Activated CD8-positive, alpha-beta memory T cell treated with anti-CD3 and anti-CD28 coated beads for 4 hours (primary cell): ENCODE measurements around the gene RIPOR2.
"Not testable (repeated sequence)": the region's sequence is repeated elsewhere in the genome, so short reads cannot be mapped to it uniquely, and the experiment has no call there.

ENCODE experiments used
- DNase-seq, 2 donors: peaks; one replicate each; pipeline ENCODE4 v3.0.0-alpha.2; 2020; ENCODE audit warnings: low read depth in 2 of 2

Gene RIPOR2

GRCh38 chr6:24925661-24926060, 10.1 kb downstream of the RIPOR2 start:
- no peak for DNase-seq

GRCh38 chr6:24924580-24925356, 11.0 kb downstream of the RIPOR2 start:
- DNase-seq, result no peak

GRCh38 chr6:24923885-24924401, 11.8 kb downstream of the RIPOR2 start:
- no peak for DNase-seq

DNA sequence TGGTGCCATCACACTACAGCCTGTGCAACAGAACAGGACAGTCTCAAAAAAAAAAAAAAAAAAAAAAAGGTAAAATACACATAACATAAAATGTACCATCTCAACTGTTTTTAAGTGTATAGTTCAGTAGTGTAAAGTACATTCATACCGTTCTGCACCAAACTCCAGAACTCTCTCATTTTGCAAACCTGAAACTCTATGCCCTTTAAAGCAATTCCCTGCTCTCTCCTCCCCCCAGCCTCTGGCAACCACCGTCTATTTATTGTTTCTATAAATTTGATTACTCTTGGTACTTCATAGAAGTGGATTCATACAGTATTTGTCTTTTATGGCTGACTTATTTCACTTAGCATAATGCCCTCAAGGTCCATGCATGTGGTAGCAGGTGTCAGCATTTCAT, 12.9 kb downstream of the RIPOR2 start:
- DNase-seq, result no peak

GRCh38 chr6:24922170-24922569, 13.6 kb downstream of the RIPOR2 start:
- DNase-seq, result no peak

DNA sequence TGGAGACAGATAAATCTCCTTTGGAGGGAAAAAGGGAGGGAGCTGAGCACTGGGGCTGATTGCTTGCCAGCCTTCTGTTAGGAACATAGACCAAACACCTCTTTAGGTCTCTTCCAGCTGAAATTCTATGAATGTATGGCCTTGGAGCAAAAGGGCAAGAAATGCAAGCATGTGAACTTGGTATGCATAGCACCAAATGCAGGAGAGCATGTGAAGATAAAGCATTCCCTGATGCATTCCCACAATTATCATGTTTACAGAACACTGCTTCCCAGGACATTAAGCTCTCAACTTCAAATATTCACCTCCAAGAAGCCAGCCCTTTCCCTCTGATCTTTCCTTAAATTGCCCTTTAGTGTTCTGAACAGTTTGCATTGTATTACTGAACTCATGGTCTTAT, 15.6 kb downstream of the RIPOR2 start:
- DNase-seq, result no peak

DNA sequence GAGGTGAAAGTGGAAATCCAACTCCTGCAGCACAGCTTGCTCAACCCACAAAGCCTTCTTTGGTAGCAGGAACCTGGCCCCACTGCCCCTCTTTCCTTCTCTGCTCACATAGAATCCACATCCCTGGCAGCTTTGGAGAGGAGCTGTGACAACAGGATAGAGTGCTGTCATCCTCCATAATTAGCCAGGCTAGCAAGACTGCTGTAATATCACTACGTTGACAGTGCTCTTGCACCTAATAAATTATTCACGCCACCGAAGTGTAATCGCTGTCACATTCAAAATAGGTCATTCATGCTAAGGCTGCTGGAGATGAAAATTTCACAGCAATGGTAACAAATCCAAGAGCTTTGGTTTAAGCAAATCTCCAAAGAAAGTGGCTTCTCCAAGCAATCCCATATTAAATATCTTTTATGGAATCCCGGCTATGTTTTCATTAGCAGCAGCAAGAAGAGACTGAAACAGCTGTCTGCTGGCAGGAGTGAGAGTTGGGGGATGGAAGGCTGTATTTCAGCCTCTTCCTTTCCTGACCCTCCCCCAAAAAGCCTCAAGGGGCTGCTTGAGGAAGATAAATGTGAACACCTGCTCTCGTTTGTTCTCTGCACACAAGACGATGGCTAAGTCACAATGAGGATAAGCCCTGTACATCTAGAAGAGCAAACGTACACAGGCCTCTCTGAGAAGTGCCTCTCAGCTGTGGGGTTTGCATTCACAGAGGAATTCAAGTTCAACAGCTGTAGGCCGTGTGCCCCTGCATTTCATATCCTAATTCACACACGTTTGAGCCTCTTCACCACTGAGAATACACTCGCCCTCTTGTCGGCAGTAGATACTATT, 16.5 kb downstream of the RIPOR2 start:
- no peak for DNase-seq

DNA sequence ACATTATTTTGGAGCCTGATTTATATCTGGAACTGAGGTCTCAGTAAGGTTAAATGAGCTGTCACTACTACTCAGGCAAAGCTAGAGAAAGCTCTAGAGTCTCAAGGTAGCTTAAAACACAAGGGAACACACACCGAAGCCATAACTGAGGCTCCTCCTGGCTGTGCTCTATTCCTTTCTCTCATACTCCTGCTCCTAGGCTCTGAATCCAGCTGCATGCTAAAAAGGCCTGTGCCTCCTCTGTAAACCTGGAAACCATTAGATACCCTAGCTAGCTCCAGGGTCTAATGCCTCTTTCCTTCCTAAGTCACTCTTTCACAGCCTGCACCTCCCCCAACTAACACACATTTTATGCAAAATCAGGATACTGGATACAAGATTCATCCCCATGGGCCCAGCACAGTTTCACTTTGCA, 17.1 kb downstream of the RIPOR2 start:
- DNase-seq, result no peak

GRCh38 chr6:24916496-24916895, 19.3 kb downstream of the RIPOR2 start:
- no peak for DNase-seq

DNA sequence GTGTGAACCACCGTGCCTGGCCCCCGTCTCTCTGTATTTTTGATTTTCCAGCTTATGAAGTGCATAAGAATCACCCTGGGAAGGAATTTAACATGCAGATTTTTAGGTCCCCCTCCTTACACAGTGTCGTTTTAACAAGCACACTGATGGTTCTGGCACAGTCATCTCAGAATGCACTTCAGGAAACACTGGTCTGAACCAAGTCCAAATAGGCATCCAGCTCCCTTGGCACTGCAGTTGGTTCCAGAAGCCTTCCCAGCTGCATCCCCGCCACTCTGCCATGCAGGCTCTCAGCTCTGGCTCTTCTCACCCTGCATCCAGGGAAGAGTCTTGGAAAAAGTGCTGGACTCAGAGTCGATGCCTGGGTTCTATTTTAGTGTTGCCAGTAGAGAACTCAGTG, 20.1 kb downstream of the RIPOR2 start:
- no peak for DNase-seq

GRCh38 chr6:24914082-24914481, 21.7 kb downstream of the RIPOR2 start:
- DNase-seq, result not testable (repeated sequence)

- no peak for DNase-seq
These were observed 23.9 kb downstream of the RIPOR2 start for GRCh38 chr6:24911796-24912382.

DNA sequence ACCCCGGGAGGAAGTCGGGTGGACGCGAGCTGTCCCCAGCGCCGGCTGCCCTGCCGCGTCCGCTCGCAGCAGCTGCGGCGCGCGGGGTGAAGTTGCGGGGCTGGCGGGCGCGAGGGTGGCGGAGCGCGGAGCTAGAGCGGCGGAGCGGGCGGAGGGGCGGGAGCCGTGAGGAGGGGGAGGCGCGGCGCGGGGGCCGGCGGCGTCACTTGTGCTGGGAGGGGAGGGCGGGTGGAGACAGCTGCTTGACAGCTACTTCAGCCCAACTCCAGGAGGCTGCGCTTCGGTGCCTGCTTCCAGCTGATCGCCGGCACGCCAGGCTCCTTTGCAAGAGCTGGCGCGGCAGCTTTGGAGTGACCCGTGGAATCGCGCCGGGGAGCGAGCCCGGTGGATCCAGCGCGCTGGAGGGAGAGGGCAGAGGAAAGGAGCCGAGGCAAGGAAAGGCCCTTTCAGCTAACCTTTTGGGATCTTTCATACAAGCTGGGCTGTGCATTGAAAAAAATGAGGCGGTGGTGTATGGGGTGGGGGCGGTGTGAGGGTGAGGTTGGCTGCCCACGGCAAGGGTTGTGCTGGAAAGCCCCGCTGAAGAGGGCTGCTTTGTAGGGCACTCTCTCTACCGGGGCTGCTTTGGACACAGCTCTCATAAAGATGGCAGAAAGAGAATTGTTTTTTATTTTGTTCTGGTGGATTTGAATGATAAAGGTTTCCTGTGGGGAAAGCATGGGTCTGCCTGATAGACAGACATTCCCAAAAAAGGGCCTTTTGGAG, 24.6 kb downstream of the RIPOR2 start:
- DNase-seq, result no peak

- DNase-seq, result no peak
These were observed 25.3 kb downstream of the RIPOR2 start for GRCh38 chr6:24910331-24910960.

GRCh38 chr6:24909241-24910216, 26.2 kb downstream of the RIPOR2 start:
- no peak for DNase-seq

- no peak for DNase-seq
These were observed 27.1 kb downstream of the RIPOR2 start for GRCh38 chr6:24908650-24909035.

DNA sequence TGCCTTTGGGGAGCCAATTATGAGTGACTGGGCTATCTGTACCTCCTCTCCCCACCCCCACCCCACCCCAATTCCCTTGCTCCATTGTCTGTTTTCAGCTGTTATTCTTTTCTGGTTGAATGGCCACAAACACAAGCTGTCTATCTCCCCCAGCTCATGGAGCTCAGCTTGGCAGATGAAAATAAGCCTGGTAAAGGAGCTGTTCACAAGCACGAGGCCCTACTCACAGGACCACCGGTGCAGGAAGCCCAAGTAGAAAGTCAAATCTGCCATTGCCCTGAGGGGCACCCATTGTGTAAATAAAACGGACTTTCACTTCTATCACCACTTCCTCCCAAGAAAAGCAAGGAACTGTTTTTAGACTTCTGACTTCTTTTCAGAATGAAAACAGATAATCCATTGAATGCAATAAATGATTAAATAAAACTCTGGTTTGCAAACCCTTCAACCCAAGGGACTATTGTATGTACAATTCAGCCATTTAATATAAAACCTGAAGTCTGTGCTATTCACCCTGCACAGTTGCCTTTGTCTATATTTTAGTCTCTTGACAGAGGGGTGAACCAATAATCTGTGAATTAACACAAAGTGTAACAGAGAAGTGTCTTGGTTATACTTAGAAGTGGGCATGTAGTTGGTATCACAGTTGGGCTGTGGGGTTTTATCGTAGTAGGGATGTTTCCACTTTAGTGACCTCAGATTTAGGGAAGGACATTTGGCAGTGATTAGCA, 27.7 kb downstream of the RIPOR2 start:
- no peak for DNase-seq

GRCh38 chr6:24906314-24906713, 29.4 kb downstream of the RIPOR2 start:
- no peak for DNase-seq

- no peak for DNase-seq
These were observed 30.3 kb downstream of the RIPOR2 start for GRCh38 chr6:24905483-24905882.
